AG04450 (cell line): ENCODE data around the gene CTPS1. TPM values are rescaled to one million over a fixed set of nuclear protein-coding genes. Genes with fewer than 3 reads are reported as not detected.

Source experiments
- CTCF ChIA-PET: fragments of 300-600, 350-600 bp; formaldehyde crosslinking; extraction: SDS; loops from one replicate; lab custom pipeline; 2022; ENCODE audit warnings: antibody characterized with exemption, inconsistent platforms; lab: Charles Lee
- POLR2A ChIA-PET: fragments of 350-600 bp; formaldehyde crosslinking; extraction: SDS; loops from one replicate; lab custom pipeline; 2021; ENCODE audit warnings: antibody characterized with exemption, inconsistent platforms; lab: Yijun Ruan, JAX
- DNase-seq: peaks from one replicate; pipeline ENCODE4 v3.0.0-alpha.2; 2011; ENCODE audit warnings: low read depth, low spot score
- H3K27ac ChIP-seq: one replicate; pipeline ENCODE4 v1.5.1; 2012; ENCODE audit warnings: low read depth, low read length, control low read depth
- H3K27me3 ChIP-seq: one replicate; pipeline ENCODE4 v1.6.0; 2012; ENCODE audit warnings: low read length; ENCODE audit not compliant: control insufficient read depth, insufficient read depth
- H3K4me3 ChIP-seq: 2 replicates; pipeline ENCODE4 v1.5.1; 2011; ENCODE audit warnings: mild to moderate bottlenecking, low read depth, low read length, control low read depth
- H3K9me3 ChIP-seq: 2 replicates; pipeline ENCODE4 v1.5.1; 2012; ENCODE audit warnings: low read length; ENCODE audit not compliant: control insufficient read depth, insufficient read depth
- CTCF ChIP-seq: IDR thresholded peaks from 2 replicates; pipeline ENCODE4 v1.5.1; 2011; ENCODE audit warnings: low read depth, low read length, control low read depth, inconsistent platforms
- polyA plus RNA-seq: library from polyadenylated mRNA; depleted of rRNA; stranded (reverse); fragments of >200 nt; gene quantifications from 2 replicates; pipeline ENCODE4 v1.2.3, GENCODE V29; 2011

Gene CTPS1
- polyA plus RNA-seq, 1 experiment, result 29.5 TPM

- Histone ChIP-seq H3K27me3 (no peaks in the 10 kb centered on the region), H3K27ac (no peak overlapping the region), H3K9me3 (no peaks in the 10 kb centered on the region), H3K4me3 (no peak overlapping the region)
- ChIA-PET CTCF (interaction anchor here (1.7 kb wide), 1 partner anchor 147 kb away, joined by 4 read pairs; no protein-coding TSS in a partner anchor), POLR2A (no interaction called here)
- no peak for TF ChIP-seq CTCF
- DNase-seq, result no peak
Measured at GRCh38 chr1:40997096-40997495, 17.6 kb downstream of the CTPS1 start.

DNA sequence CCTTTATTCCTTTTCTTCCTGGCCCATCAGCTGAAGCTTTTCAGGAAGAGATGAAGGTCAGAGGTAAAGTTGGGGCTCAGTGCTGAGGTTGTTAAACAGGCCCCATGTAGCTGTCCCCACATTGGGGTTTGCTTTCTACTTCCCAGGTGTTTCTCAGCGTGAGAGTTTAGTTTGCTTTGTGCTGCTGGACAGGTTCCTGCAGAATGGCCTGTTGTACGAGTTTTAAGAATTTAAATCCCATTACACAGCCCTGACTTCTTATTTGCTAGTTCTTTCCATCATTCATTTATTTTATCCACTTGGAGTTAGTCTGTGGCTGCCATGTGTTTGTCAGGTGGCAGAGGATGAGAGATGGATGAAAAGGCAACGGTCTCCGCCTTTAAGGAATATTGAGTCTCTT is 19.2 kb downstream of the CTPS1 start:
- DNase-seq, result no peak
- ChIA-PET CTCF (no interaction called here), POLR2A (no interaction called here)
- no peak for TF ChIP-seq CTCF
- Histone ChIP-seq H3K27ac (no peak overlapping the region), H3K9me3 (no peaks in the 10 kb centered on the region), H3K4me3 (no peak overlapping the region), H3K27me3 (no peaks in the 10 kb centered on the region)

DNA sequence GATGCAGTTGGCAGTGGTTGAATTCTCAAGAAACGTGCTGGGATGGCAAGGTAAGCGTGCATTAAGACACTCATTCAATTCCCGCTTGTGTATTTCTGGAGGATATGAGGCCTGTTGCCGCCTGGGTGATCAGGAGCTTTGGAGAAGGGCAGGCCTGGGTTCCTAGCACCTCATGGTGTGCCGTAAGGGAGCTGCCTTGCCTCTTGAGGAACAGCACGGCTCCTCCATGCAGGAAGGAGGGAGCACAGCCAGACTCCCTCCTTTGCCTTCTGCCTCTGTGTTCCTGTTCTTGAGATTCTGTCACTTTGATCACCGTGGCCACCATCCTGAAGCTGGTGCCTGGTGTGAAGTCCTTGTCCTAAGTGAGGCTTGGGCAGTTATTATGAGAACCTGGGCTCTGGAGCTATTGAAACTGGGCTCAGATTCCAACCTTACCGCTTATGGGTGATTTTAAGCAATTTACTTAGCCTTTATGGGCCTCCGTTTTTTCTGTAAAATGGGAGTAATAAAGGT is 23.7 kb downstream of the CTPS1 start:
- no peak for TF ChIP-seq CTCF
- H3K9me3 ChIP-seq, result no peaks in the 10 kb centered on the region
- no peak overlapping the region for H3K4me3 ChIP-seq
- peak overlapping the region; percentile 79 for H3K27ac ChIP-seq
- DNase-seq, result no peak
- ChIA-PET CTCF (interaction anchor here (0.6 to 2.4 kb wide), 16 partner anchors 8 to 229 kb away, joined by 3 to 16 read pairs (median 4); partner anchors contain the start of gene CTPS1), POLR2A (interaction anchor here (1.1 to 1.5 kb wide), 3 partner anchors 8 to 23 kb away, joined by 5 to 14 read pairs (median 5); partner anchors contain the start of gene CTPS1)
- no peaks in the 10 kb centered on the region for H3K27me3 ChIP-seq

DNA sequence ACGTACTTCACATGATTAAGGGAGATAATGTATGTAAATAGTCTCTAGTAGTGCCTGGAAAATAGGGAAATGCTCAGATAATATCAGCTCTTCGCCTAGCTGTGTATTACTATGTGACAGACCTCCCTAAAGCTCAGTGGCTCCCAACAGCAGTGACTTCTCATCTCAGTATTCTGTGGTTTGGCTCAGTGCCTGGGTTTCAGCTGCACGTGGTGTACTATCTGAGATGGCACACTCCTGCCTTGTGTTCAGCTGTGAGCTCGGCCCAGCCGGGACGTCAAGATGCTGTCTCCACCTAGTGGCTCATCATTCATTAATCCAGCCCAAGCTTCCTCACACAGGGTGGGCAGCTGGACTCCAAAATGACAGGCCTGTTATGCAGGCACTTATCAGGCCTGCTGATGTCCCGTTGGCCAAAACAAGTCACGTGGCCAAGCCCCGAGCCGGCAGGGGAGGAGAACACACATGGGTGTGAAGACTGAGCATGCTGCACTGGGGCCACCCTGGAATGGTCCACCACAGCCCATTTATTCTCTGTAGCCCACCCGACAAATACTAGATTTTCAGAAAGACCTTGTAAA is 24.2 kb downstream of the CTPS1 start:
- ChIA-PET POLR2A (interaction anchor here (0.6 to 1.5 kb wide), 5 partner anchors 9 to 311 kb away, joined by 3 to 14 read pairs (median 5); partner anchors contain the start of gene CTPS1), CTCF (interaction anchor here (0.6 to 2.4 kb wide), 17 partner anchors 9 to 229 kb away, joined by 3 to 16 read pairs (median 4); partner anchors contain the start of gene CTPS1)
- no peak overlapping the region for H3K4me3 ChIP-seq
- TF ChIP-seq CTCF, result peak; percentile 68
- peak overlapping the region; percentile 79 for H3K27ac ChIP-seq
- H3K9me3 ChIP-seq, result no peaks in the 10 kb centered on the region
- no peaks in the 10 kb centered on the region for H3K27me3 ChIP-seq
- peak; percentile 97 for DNase-seq

- H3K27me3 ChIP-seq, result no peaks in the 10 kb centered on the region
- DNase-seq, result no peak
- ChIA-PET CTCF (no interaction called here), POLR2A (no interaction called here)
- TF ChIP-seq CTCF, result no peak
- no peaks in the 10 kb centered on the region for H3K9me3 ChIP-seq
- no peak overlapping the region for H3K4me3 ChIP-seq
- H3K27ac ChIP-seq, result no peak overlapping the region
Measured at GRCh38 chr1:41005876-41006275, 26.4 kb downstream of the CTPS1 start.
